ENCODE data around the gene GARIN3. TPM values are rescaled to one million over a fixed set of nuclear protein-coding genes. Genes with fewer than 3 reads are reported as not detected.

GARIN3 gene
- polyA plus RNA-seq, 1 of the 3 experiments (the other 2 are of a cell fraction) = not detected

GRCh38 chr5:157116483-157116954, 49.5 kb downstream of the GARIN3 start:
- DNase-seq = no peak
- POLR2A ChIA-PET = no interaction called here
- no peak overlapping the region for H3K9ac ChIP-seq
- H3K4me1 ChIP-seq (ENCODE audit: control insufficient read depth in 1 of 2, insufficient read depth in 2 of 2, low read depth in 1 of 2, low read length in 1 of 2) = no peaks in the 10 kb centered on the region
- H3F3A ChIP-seq (replicated peaks; ENCODE audit: insufficient read depth) = no peaks in the 10 kb centered on the region
- no peaks in the 10 kb centered on the region for H3K27me3 ChIP-seq (ENCODE audit: insufficient read depth)
- TF ChIP-seq TCF12 (IDR thresholded peaks at IDR 0.05) (no peak), YY1 (IDR thresholded peaks at IDR 0.05; ENCODE audit: low read depth) (no peak), FOXM1 (IDR thresholded peaks at IDR 0.05; ENCODE audit: low read depth) (no peak), JUND (IDR thresholded peaks at IDR 0.05) (no peak), SIN3A (IDR thresholded peaks at IDR 0.05; ENCODE audit: borderline replicate concordance, low read depth, low read length) (no peak), MXI1 (IDR thresholded peaks at IDR 0.05; ENCODE audit: low read depth, low read length) (no peak), FOSL2 (IDR thresholded peaks at IDR 0.05; ENCODE audit: borderline replicate concordance, low read depth) (no peak), TEAD4 (IDR thresholded peaks at IDR 0.05; ENCODE audit: borderline replicate concordance, insufficient read depth) (no peak), CHD2 (IDR thresholded peaks at IDR 0.05; ENCODE audit: low read length, partially characterized antibody) (no peak), RCOR1 (IDR thresholded peaks at IDR 0.05; ENCODE audit: low read length) (no peak)
- TF ChIP-seq, protein P1, sequence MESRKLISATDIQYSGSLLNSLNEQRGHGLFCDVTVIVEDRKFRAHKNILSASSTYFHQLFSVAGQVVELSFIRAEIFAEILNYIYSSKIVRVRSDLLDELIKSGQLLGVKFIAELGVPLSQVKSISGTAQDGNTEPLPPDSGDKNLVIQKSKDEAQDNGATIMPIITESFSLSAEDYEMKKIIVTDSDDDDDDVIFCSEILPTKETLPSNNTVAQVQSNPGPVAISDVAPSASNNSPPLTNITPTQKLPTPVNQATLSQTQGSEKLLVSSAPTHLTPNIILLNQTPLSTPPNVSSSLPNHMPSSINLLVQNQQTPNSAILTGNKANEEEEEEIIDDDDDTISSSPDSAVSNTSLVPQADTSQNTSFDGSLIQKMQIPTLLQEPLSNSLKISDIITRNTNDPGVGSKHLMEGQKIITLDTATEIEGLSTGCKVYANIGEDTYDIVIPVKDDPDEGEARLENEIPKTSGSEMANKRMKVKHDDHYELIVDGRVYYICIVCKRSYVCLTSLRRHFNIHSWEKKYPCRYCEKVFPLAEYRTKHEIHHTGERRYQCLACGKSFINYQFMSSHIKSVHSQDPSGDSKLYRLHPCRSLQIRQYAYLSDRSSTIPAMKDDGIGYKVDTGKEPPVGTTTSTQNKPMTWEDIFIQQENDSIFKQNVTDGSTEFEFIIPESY (IDR thresholded peaks at IDR 0.05; ENCODE audit: borderline replicate concordance, low read depth) = no peak
- TF ChIP-seq, protein P2, sequence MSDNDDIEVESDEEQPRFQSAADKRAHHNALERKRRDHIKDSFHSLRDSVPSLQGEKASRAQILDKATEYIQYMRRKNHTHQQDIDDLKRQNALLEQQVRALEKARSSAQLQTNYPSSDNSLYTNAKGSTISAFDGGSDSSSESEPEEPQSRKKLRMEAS (IDR thresholded peaks at IDR 0.05; ENCODE audit: low read depth) = no peak
- no peak overlapping the region for H2AFZ ChIP-seq (ENCODE audit: low read depth)
- H3K79me2 ChIP-seq (ENCODE audit: insufficient read depth) = no peaks in the 10 kb centered on the region
- H3K36me3 ChIP-seq (replicated peaks in 1 of 2; ENCODE audit: control insufficient read depth in 1 of 2, insufficient read depth in 2 of 2, low read length in 1 of 2) = no peaks in the 10 kb centered on the region
- no peaks in the 10 kb centered on the region for H3K9me2 ChIP-seq
- CTCF ChIA-PET = no interaction called here
- 56% methylated on average over 6 of the region's 6 CpGs for WGBS (ENCODE audit: low lambda C conversion rate)
- H3K9me3 ChIP-seq = peaks cover 3% of the 10 kb centered on the region; the same call in 1 of the 2 replicates
- H4K20me1 ChIP-seq (ENCODE audit: insufficient read depth) = no peaks in the 10 kb centered on the region
- H3K27ac ChIP-seq (ENCODE audit: low read depth in 2 of 2, low read length in 1 of 2) = no peak overlapping the region
- no peak overlapping the region for H3K4me2 ChIP-seq
- H3K4me3 ChIP-seq (ENCODE audit: low read depth in 2 of 2, low read length in 1 of 2) = no peak overlapping the region

DNA sequence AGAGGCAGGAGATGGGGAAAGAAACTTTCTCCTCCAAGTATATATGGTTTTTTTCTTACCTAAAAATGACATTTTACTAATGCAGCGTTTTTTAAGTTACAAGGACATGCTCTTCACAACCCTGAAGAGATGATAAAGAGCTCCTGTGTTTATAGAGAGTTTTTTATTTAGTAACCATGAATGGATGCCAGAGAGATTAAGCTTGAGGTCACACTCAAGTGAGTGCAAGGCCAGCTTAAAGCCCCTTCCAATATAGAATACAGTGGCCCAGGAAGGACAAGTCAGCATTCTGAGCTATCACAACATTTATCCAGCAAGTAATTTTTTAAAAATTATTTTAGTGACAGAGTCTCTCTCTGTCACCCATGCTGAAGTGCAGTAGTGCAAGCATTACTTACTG, 50.6 kb downstream of the GARIN3 start:
- H3K9ac ChIP-seq = no peak overlapping the region
- H2AFZ ChIP-seq (ENCODE audit: low read depth) = no peak overlapping the region
- TF ChIP-seq SMC3 (IDR thresholded peaks at IDR 0.05; ENCODE audit: low read depth, low read length) (no peak), YY1 (IDR thresholded peaks at IDR 0.05; ENCODE audit: low read depth) (no peak), TEAD4 (IDR thresholded peaks at IDR 0.05; ENCODE audit: borderline replicate concordance, insufficient read depth) (no peak), NFIC (IDR thresholded peaks at IDR 0.05; ENCODE audit: borderline replicate concordance) (no peak), FOSL2 (IDR thresholded peaks at IDR 0.05; ENCODE audit: borderline replicate concordance, low read depth) (no peak), RXRA (IDR thresholded peaks at IDR 0.05; ENCODE audit: borderline replicate concordance, low read depth) (no peak), PBX3 (IDR thresholded peaks at IDR 0.05) (no peak), GABPA (IDR thresholded peaks at IDR 0.05; ENCODE audit: low read depth) (no peak)
- TF ChIP-seq, protein P3, sequence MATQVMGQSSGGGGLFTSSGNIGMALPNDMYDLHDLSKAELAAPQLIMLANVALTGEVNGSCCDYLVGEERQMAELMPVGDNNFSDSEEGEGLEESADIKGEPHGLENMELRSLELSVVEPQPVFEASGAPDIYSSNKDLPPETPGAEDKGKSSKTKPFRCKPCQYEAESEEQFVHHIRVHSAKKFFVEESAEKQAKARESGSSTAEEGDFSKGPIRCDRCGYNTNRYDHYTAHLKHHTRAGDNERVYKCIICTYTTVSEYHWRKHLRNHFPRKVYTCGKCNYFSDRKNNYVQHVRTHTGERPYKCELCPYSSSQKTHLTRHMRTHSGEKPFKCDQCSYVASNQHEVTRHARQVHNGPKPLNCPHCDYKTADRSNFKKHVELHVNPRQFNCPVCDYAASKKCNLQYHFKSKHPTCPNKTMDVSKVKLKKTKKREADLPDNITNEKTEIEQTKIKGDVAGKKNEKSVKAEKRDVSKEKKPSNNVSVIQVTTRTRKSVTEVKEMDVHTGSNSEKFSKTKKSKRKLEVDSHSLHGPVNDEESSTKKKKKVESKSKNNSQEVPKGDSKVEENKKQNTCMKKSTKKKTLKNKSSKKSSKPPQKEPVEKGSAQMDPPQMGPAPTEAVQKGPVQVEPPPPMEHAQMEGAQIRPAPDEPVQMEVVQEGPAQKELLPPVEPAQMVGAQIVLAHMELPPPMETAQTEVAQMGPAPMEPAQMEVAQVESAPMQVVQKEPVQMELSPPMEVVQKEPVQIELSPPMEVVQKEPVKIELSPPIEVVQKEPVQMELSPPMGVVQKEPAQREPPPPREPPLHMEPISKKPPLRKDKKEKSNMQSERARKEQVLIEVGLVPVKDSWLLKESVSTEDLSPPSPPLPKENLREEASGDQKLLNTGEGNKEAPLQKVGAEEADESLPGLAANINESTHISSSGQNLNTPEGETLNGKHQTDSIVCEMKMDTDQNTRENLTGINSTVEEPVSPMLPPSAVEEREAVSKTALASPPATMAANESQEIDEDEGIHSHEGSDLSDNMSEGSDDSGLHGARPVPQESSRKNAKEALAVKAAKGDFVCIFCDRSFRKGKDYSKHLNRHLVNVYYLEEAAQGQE (IDR thresholded peaks at IDR 0.05; ENCODE audit: low read depth, low read length) = no peak
- TF ChIP-seq, protein P4, sequence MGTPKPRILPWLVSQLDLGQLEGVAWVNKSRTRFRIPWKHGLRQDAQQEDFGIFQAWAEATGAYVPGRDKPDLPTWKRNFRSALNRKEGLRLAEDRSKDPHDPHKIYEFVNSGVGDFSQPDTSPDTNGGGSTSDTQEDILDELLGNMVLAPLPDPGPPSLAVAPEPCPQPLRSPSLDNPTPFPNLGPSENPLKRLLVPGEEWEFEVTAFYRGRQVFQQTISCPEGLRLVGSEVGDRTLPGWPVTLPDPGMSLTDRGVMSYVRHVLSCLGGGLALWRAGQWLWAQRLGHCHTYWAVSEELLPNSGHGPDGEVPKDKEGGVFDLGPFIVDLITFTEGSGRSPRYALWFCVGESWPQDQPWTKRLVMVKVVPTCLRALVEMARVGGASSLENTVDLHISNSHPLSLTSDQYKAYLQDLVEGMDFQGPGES (IDR thresholded peaks at IDR 0.05; ENCODE audit: low read depth, low read length) = no peak
- TF ChIP-seq, protein P5, sequence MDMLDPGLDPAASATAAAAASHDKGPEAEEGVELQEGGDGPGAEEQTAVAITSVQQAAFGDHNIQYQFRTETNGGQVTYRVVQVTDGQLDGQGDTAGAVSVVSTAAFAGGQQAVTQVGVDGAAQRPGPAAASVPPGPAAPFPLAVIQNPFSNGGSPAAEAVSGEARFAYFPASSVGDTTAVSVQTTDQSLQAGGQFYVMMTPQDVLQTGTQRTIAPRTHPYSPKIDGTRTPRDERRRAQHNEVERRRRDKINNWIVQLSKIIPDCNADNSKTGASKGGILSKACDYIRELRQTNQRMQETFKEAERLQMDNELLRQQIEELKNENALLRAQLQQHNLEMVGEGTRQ (IDR thresholded peaks at IDR 0.05; ENCODE audit: borderline replicate concordance, low read depth, low read length) = no peak

More for the DNA sequence above, 50.6 kb downstream of the GARIN3 start:
- no peak for DNase-seq
- 13% methylated on average over 1 of the region's 1 CpG for WGBS (ENCODE audit: low lambda C conversion rate)
- no peaks in the 10 kb centered on the region for H3K79me2 ChIP-seq (ENCODE audit: insufficient read depth)
- no peaks in the 10 kb centered on the region for H3K9me2 ChIP-seq
- no peaks in the 10 kb centered on the region for H3K36me3 ChIP-seq (replicated peaks in 1 of 2; ENCODE audit: control insufficient read depth in 1 of 2, insufficient read depth in 2 of 2, low read length in 1 of 2)
- H3K4me1 ChIP-seq (ENCODE audit: control insufficient read depth in 1 of 2, insufficient read depth in 2 of 2, low read depth in 1 of 2, low read length in 1 of 2) = no peaks in the 10 kb centered on the region
- H3K27ac ChIP-seq (ENCODE audit: low read depth in 2 of 2, low read length in 1 of 2) = no peak overlapping the region
- no peaks in the 10 kb centered on the region for H3K9me3 ChIP-seq
- H3K27me3 ChIP-seq (ENCODE audit: insufficient read depth) = no peaks in the 10 kb centered on the region
- no peaks in the 10 kb centered on the region for H4K20me1 ChIP-seq (ENCODE audit: insufficient read depth)
- H3K4me3 ChIP-seq (ENCODE audit: low read depth in 2 of 2, low read length in 1 of 2) = no peak overlapping the region
- H3K4me2 ChIP-seq = no peak overlapping the region
- POLR2A ChIA-PET = no interaction called here
- H3F3A ChIP-seq (replicated peaks; ENCODE audit: insufficient read depth) = no peaks in the 10 kb centered on the region
- CTCF ChIA-PET = interaction anchor here (1.1 kb wide), 1 partner anchor 17 kb away, joined by 3 read pairs; no protein-coding TSS in a partner anchor
